NCI-H2171 (cell line): ENCODE data around the gene ARHGEF39.
A peak's percentile ranks its signal among the peaks of the same experiment; 100 is the strongest.
"Not testable (repeated sequence)": the region's sequence is repeated elsewhere in the genome, so short reads cannot be mapped to it uniquely, and the experiment has no call there.

Experiments
- DNase-seq: peaks from one replicate; lab custom pipeline; 2025; lab: John Stamatoyannopoulos, UW

Gene ARHGEF39

GRCh38 chr9:35650341-35651158 lies 14.4 kb downstream of the ARHGEF39 start, which contains the start of gene SIT1:
SIT1 (minus strand) TSS chr9:35650931; CDS start chr9:35650853, 78 bp downstream.
- no peak for DNase-seq

DNA sequence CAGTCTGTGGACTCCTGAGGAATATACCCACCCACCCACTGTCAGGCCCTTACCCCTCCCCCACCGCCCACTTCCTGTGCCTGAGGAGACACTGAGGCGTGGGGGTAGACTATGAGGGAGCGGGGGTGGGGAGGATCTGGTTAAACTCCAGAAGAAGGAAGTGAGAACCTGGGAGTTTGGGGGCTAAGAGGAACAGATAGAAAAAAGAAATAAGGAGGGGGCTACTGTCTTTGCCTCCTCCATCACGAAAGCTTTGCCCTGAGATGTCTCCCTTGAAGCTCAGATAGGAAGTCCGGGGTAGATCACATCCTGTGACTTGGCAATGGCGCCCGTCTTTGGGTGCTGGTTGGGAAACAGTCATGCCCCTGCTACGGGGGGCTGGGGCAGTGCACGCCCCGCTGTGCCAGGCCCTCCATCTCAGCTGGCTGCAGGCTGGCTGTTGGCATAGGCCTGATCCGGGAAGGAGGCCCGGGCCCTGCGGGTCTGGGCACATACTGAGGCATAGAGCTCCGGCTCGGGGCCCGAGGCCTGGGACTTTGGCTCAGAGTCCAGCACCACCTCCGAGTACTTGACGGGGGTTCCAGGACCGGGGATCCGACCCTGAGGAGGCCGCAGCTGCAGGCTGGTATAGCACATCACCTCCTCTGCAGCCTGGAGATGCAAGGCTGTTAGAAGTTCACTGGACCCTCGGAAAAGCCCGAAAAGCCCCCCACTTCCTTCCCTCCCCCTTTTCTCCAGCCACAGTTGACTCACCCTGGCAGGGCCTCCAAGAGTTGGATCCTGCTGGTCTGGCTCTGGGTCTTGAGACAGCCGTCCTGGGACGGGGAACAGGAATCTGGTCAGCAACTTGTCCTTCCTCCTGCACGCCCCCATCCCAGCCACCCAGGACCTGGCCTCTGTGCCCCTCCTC lies 15.3 kb downstream of the ARHGEF39 start:
- DNase-seq = no peak

- peak; percentile 69 for DNase-seq
These were observed 18.3 kb downstream of the ARHGEF39 start for GRCh38 chr9:35646533-35647265.

DNA sequence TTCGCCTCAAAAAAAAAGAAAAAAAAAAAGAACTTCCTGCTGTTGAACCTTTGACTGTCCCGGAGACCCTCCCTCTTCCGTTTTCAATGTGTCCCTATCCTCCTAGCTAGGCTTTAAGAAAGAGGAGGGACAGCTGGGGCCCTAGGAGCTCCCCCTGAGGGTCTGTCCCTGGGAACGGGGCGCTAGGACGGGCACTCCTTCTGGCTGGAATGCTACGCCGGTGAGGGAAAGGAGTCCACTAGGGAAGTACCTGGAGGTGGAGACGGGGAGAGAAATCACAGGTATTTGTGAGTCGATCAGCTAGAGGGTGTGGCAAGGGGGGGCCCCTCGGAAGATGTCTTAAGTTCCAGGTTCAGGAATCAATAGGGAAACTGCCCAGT lies 18.9 kb downstream of the ARHGEF39 start:
- no peak for DNase-seq

GRCh38 chr9:35645736-35646135 lies 19.3 kb downstream of the ARHGEF39 start:
- DNase-seq = not testable (repeated sequence)

GRCh38 chr9:35643046-35643445 lies 21.9 kb downstream of the ARHGEF39 start:
- no peak for DNase-seq

GRCh38 chr9:35641478-35641877 lies 23.5 kb downstream of the ARHGEF39 start:
- DNase-seq = not testable (repeated sequence)

- not testable (repeated sequence) for DNase-seq
These were observed 24.6 kb downstream of the ARHGEF39 start for GRCh38 chr9:35640431-35640830.

DNA sequence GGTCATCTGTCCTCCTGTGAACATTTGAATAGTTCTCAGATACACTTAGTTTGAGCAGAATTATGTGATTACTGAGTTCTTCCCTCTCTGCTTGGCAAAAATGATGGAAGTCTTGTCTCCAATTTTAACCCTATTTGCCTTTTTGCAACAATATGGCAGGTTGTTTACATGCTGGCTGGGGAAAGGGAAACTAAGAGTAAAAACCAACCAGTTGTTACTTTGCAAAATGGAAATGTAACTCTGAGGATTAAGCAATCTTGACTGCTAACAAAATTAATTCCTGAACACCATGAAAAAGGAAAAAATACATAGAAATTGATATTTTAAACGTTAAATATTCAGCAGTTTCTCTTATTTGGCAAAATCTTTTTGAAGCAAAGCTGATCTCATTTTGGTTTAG lies 25.4 kb downstream of the ARHGEF39 start:
- no peak for DNase-seq

DNA sequence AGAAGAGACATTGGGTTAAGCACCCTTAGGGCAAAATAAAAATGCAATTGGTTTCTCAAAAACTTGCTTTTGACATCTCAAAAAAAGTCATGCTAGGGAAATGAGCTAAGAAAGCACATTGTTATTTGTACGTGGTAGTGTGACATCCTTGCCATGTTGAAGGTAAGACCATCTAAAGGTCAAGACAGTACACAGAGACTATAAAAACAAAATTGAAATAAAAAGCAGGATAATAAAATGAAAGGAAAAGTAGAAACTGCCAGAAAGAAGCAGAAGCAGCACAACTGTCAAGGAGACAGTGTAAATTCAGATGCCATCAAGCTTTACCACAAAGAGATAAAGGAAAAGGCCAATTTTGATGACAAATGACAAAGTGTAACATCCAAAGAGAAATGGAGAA lies 25.8 kb downstream of the ARHGEF39 start:
- DNase-seq = not testable (repeated sequence)

DNA sequence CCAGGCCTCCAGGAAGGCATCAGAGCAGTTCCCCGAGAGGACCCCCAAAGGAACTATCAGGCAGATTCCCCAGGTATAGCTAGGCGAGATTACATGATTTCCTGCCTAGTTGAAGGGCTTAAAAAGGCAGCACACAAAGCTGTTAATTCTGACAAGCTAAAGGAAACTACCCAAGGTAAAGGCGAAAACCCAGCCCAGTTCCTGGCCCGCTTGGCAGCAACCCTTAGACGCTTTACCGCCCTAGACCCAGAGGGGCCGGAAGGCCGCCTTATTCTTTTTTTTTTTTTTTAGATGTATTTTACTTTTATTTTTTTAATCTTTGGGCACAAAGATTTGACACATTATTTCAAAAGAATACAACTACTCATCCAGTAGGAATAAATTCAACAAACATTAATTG lies 26.2 kb downstream of the ARHGEF39 start:
- not testable (repeated sequence) for DNase-seq

DNA sequence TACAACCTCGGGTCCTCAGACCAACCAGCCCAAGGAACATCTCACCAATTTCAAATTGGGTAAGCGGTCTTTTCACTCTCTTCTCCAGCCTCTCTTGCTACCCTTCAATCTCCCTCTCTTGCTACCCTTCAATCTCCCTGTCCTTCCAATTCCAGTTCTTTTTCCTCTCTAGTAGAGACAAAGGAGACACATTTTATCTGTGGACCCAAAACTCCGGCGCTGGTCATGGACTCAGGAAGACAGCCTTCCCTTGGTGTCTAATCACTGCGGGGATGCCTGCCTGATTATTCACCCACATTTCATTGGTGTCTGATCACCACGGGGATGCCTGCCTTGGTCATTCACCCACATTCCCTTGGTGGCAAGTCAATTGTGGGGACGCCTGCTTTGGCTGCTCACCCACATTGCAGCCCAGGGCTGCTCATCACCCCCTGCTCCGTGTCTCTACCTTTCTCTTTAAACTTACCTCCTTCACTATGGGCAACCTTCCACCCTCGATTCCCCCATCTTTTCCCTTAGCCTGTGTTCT lies 27.5 kb downstream of the ARHGEF39 start:
- not testable (repeated sequence) for DNase-seq

GRCh38 chr9:35636877-35637246 lies 28.1 kb downstream of the ARHGEF39 start:
- not testable (repeated sequence) for DNase-seq

- DNase-seq = no peak
These were observed 28.7 kb downstream of the ARHGEF39 start for GRCh38 chr9:35636135-35636876.

GRCh38 chr9:35635730-35636129 lies 29.3 kb downstream of the ARHGEF39 start:
- DNase-seq = no peak

DNA sequence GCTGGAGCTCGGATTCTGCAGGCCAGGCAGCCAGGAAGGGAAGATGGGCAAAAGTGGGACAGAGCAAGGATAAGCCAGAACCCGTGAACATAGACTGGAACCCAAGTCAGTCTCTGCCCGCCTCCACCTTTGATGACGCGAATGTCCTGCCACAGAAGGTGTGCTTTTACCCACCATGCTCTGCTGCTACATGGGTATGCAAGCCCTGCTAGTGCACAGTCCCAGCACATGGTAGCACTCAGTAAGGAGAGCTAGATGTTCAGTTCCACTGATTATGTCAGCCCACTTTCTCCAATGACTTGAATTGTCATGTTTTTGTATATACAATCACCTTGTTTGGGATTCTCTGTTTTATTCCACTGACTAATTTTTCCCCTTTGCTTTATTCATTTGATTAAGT lies 35.4 kb downstream of the ARHGEF39 start:
- DNase-seq = no peak

DNA sequence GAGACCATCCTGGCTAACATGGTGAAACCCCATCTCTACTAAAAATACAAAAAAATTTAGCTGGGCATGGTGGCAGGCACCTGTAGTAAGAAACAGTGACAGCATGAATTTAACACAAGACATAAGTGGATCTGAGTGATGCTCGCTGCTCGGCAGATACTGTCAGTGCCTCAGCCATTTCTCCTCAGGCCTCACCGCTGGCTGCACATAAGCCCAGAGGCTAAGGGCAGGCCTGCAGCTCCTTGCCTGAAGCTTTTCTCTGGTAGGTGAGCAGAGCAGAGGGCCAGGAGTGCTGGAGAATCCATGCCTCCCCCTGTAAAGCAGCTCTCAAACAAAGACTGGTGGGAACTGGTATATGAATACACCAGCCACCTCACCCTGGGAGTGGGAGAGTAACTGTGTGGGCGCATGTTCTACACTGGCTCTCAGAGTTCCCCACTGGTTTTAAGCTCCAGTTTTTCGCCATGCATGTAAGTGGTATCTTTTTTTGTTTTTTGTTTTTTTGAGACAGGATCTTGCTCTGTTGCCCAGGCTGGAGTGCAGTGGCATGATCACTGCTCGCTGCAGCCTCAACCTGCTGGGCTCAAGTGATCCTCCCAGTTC lies 36.5 kb downstream of the ARHGEF39 start:
- no peak for DNase-seq

DNA sequence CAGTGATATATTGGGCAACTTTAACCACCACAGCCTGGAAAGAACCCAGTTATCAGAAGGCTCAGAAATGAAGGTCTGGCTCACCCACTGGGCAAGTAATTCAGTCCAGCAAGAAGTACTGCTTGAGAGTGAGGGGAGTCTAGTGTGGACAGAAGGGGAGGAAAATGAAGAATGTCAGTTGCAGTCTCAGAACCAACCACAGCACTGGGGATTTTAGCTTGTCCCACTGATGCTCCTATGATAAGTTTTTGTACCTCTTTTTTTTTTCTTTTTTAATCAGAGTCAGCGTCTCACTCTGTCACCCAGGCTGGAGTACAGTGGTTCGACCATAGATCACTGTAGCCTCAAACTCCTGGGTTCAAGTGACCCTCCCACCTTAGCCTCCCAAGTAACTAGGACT lies 37.4 kb downstream of the ARHGEF39 start:
- no peak for DNase-seq

DNA sequence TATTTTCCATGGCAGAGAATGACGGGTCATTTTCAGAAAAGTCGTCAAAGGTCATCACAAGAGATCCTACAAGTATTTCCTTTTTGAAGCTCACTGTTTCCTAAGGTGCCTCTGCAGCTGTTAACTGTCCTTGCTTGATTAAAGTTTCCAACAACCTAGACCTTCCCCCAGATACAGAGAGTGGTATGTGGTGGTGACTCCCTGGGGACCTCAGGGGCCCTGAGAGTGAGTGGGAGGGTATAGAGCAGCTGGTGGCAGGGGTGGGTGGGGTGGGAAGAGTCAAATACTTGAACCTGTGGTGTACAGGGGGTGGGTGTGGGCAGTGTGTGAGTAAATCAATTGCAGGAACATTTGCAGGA lies 45.2 kb downstream of the ARHGEF39 start:
- no peak for DNase-seq

GRCh38 chr9:35618854-35619799 lies 45.9 kb downstream of the ARHGEF39 start:
- no peak for DNase-seq
